HG03066 (cell line): ENCODE measurements around the gene PLCD3.

ENCODE experiments used
- ATAC-seq: cut with Tn5 transposase; IDR thresholded peaks from one replicate; pipeline ENCODE4 v1.9.1; 2021; ENCODE audit warnings: low read depth; ENCODE audit not compliant: unreplicated experiment

Gene PLCD3

GRCh38 chr17:45104497-45104896, 27.8 kb downstream of the PLCD3 start:
- ATAC-seq = no peak

GRCh38 chr17:45104029-45104428, 28.3 kb downstream of the PLCD3 start:
- ATAC-seq = no peak

DNA sequence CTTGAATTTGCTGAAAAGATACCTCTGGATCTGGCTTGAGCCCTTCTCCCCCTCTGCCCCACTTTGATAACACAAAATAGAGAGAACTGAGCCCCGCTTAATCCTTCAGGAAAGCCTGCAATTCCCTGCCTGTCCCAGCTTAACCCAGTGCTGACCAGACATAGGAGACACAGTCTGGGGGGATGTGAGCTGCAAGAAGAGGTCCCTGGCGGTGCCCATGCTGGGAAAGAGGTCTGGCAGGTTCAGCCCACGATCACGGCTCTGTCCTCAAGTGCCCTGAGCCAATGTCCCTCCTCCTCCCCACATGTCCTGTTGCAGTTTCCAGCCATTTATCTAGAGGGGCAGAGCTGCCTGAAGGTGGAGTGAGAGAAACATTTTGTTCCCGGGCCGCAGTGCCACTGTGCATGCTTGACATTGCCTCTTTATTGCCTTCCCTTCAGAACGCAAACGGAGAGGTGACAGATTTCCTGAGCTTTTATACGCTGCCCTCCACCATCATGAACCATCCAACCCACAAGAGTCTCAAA, 29.0 kb downstream of the PLCD3 start:
- ATAC-seq = no peak

- no peak for ATAC-seq
Observed at GRCh38 chr17:45102856-45103255, 29.5 kb downstream of the PLCD3 start.

DNA sequence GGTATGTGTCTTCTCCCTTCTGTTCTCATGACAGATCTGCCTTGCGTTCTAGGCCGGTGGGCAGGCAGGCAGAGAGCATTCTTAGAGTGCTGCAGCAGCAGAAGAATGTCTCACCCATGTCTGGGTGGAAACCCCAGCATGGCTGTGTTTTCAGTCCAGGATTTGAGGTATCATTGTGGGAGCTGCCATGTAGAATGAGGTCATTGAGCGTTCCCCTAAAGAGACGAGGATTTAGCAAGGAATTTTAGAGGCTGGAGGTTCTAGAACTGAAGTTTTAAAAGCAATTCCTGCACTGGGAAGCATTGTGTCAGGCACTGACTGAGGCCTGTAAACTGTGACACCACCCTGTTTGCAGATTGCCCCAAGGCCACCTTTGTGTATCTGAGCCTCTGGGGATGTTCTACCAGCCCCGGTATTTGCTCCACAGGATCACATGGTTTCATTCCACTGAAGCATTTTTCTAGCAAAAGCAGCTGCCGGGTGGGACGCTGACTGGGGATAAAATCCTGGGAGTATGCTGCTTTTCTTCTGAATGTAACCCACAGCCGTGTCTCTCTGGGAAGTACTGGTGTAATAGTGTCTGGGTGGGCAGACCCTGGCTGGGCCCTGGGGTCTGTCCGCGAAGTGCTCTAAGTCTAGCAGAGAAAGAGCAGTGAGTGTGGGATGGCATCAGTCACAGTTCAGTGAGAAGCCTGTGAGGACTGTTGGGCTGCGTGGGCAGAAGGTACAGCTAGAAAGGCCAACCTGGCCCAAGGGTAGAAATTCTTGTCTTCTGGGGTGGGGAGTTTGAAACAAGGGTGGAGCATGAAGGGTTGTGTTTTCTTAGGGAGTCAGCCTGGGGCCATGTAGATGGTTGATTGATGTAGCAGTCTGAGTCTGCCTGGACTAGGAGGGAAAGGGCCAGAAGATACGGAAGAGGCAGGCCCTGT, 30.2 kb downstream of the PLCD3 start:
- no peak for ATAC-seq

DNA sequence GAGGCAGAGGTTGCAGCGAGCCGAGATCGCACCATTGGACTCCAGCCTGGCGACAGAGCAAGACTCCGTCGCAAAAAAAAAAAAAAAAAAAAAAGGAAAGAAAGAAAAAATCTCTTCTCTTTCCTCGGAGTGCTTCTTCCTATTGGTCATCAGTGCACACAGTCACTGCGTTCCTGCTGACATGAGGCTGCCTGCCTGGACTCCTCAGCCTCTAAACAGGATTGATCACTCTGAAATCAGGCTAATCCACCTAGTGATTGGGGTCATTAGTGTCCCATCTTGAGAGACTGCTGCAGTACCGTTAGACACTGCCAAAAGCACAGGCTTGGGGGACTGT, 30.8 kb downstream of the PLCD3 start:
- ATAC-seq = no peak

DNA sequence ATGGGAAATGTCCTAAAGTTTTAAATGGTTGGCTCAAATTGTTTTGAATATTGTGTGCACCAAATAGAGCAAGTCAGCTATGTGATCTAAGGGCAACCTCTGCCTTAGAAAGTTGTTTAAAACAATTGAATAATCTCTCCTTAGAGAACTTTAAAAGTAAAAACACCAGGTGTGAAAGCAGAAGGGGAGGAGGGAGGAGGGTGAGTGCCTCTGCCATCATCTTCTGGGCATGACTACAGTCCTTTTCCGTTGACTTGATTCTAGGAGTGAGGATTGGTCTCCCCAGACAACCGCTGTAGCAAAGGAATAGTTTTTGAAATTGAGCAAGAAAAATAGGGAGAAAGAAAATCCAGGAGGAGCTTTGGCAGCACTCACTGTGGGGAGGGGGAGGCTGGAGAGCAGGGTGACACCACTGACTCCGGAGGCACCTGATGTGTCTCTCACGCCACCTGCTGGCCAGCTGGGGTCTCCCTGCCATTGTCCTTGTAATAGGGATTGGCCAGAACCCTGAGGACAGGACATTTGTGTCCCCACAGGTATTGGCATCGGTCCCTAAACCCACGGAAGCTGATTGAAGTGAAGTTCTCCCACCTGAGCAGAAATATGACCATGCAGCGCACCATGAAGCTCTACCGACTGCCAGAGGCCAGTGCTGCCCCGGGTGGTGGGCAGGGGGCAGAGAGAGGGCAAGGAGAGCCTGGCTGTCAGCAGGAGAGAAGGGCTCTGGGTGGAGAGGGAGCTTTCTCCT, 33.3 kb downstream of the PLCD3 start:
- ATAC-seq = no peak

DNA sequence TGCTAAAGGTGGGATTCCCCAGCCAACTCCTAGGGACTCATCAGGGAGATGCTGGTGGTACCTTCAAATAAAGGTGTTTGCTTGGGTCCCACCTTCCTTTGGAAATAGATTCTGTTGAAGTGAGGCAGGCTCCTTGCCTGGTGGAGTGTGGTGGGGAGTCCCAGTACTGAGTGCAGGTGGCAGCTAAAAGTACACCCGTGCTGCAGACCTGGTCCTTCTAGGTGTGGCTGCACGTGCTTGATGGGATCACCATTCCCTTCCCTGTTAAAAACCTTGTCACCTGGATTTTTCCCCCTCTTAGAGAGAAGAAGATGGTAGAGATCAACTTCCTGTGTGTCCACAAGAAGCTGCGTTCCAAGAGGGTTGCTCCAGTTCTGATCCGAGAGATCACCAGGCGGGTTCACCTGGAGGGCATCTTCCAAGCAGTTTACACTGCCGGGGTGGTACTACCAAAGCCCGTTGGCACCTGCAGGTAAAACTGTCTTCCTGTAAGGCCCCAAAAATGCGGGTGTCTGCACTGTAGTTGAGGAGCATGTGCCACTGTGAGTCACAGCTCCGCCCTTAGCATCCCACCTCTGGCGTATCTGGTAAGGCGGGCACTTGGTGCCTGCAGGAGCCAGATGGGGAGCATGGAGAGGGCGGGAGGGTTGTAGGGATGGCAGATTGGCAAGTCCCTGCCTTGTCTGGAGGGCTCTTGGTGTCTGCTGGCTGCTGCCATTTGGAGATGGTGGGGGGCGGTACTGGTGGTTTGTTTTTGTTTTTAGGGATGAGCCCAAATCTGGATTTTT, 34.0 kb downstream of the PLCD3 start:
- ATAC-seq = no peak

GRCh38 chr17:45096926-45097325, 35.4 kb downstream of the PLCD3 start:
- no peak for ATAC-seq

GRCh38 chr17:45096141-45096540, 36.2 kb downstream of the PLCD3 start:
- no peak for ATAC-seq

GRCh38 chr17:45093444-45094110, 38.7 kb downstream of the PLCD3 start:
- no peak for ATAC-seq

- no peak for ATAC-seq
Observed at GRCh38 chr17:45092911-45093430, 39.3 kb downstream of the PLCD3 start.

GRCh38 chr17:45091778-45092425, 40.4 kb downstream of the PLCD3 start:
- ATAC-seq = no peak

- ATAC-seq = no peak
Observed at GRCh38 chr17:45090711-45091110, 41.6 kb downstream of the PLCD3 start.

DNA sequence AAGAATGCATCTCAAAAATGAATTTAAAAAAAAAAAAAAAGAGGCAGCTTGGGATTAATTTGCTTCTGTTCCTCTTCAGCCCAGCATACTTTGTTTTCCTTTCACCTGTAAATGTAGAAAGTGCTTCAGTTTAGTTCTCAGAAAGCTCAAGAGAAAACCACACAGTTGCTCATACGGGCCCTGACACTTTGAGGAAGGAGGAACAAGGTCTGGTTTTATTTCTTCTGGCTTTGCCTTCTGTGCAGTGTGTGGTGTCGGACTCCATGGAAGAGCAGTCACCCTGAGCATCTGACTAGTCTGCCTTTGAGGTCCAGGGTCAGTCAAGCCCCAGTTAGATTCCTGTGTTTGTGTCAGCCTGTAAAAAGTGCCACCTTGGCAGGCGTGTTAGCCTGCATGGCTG, 43.6 kb downstream of the PLCD3 start:
- ATAC-seq = no peak

DNA sequence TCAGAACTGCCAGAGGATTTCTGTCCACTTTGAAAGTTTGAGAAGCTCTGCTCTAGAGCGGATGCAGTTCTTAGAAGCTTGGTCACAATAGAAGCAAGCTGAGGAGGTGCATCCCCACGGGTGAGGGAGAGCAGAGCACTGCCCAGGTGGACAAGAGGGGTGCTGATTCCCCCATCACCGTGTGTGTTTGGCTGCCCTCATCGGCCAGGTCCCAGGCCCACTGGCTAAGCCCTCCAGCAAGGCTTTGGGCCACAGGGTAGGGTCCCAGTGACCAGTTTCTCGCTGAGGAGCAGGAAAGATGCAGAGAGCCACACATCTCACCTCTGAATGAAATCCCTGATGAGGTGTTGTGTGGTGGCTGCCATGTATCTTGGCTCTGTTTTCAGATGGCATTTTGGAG, 44.3 kb downstream of the PLCD3 start:
- no peak for ATAC-seq

DNA sequence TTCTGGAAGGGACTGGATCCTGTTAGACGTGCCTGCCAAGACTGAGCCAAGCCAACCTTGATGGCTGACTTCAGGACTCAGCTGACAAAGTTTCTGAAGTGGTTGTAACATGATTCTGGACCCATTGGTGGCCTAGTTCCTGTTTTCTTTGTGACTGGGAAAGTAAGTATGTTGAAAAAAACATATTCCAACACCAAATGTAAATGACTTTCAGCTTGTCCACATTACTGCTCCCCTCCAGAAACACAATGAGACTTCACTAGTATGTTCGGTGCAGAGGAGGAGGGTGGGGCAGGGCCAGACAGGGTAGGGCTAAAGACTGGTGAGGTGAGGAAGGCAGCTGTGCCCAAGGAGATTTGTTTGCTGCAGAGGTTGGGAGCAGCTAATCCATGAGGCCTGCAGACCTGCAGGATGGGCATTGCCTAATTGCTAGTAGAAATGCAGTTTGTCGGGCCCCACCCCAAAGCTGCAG, 44.8 kb downstream of the PLCD3 start:
- ATAC-seq = no peak

DNA sequence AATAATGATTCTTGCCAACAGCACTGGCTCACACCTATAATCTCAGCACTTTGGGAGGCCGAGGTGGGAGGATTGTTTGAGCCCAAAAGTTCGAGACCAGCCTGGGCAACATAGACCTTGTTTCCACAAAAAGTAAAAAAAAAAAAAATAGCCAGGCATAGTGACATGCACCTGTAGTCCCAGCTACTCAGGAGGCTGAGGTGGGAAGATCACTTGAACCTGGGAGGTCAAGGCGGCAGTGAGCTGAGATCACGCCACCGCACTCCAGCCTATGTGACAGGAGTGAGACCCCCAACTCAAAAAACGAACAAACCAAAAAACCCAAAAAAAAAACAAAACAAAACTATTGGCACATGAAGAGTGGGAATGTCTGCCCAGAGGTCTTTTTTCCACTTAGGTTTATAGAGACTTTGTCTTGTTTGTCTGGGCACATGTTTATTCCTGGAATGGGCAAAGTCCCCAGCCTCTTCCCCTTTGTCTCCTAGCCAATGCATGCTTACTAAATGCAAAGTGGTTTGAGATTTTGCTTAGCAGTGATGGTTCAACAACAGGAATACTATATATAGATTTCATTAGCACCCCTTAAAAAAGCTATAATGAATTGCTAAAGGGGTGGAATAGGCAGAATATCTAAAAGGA, 45.3 kb downstream of the PLCD3 start:
- ATAC-seq = no peak

GRCh38 chr17:45086391-45086790, 45.9 kb downstream of the PLCD3 start:
- ATAC-seq = no peak
